SK-N-SH treated with all-trans-retinoic acid at 6 μM for 48 hours (cell line): ENCODE measurements around the gene KCNMB3.

Source experiments
- ATAC-seq: fragments of 200-7000 bp; cut with Tn5 transposase; 3 replicates; pipeline ENCODE4 v1.9.1; 2020; ENCODE audit warnings: mild to moderate bottlenecking, moderate library complexity
- ARNTL ChIP-seq: fragments of 450-650 bp; formaldehyde crosslinking; IDR thresholded peaks from 2 replicates; pipeline ENCODE4 v1.5.0; 2020; ENCODE audit warnings: low read depth, mild to moderate bottlenecking, moderate library complexity, borderline replicate concordance
- BACH2 ChIP-seq: fragments of 250-450 bp; sonication (Bioruptor Pico); IDR thresholded peaks from 2 replicates; pipeline ENCODE4 v1.9.0; 2021; ENCODE audit warnings: mild to moderate bottlenecking, borderline replicate concordance
- CSDC2 ChIP-seq: fragments of 250-450 bp; sonication (Bioruptor Pico); IDR thresholded peaks from 2 replicates; pipeline ENCODE4 v1.5.0; 2020; ENCODE audit warnings: mild to moderate bottlenecking, moderate library complexity
- CSRNP3 ChIP-seq: fragments of 250-450 bp; sonication (Bioruptor Pico); IDR thresholded peaks from 2 replicates; pipeline ENCODE4 v1.5.1; 2021; ENCODE audit warnings: mild to moderate bottlenecking, moderate library complexity
- ESRRG ChIP-seq: fragments of 250-450 bp; sonication (Bioruptor Pico); IDR thresholded peaks from 2 replicates; pipeline ENCODE4 v1.6.1; 2021; ENCODE audit warnings: mild to moderate bottlenecking
- GLIS3 ChIP-seq: fragments of 250-450 bp; sonication (Bioruptor Pico); IDR thresholded peaks from 2 replicates; pipeline ENCODE4 v1.5.0; 2020; ENCODE audit warnings: mild to moderate bottlenecking, moderate library complexity
- ISL1 ChIP-seq: fragments of 250-450 bp; sonication (Bioruptor Pico); IDR thresholded peaks from 2 replicates; pipeline ENCODE4 v2.1.2; 2022; ENCODE audit warnings: mild to moderate bottlenecking, moderate library complexity
- PATZ1 ChIP-seq: fragments of 250-450 bp; sonication (Bioruptor Pico); IDR thresholded peaks from 2 replicates; pipeline ENCODE4 v1.8.0; 2020; ENCODE audit warnings: mild to moderate bottlenecking, moderate library complexity, borderline replicate concordance
- POU6F1 ChIP-seq: fragments of 250-450 bp; sonication (Bioruptor Pico); IDR thresholded peaks from 2 replicates; pipeline ENCODE4 v1.8.0; 2021; ENCODE audit warnings: low read depth, mild to moderate bottlenecking, moderate library complexity, borderline replicate concordance
- PPARA ChIP-seq: fragments of 250-450 bp; sonication (Bioruptor Pico); IDR thresholded peaks from 2 replicates; pipeline ENCODE4 v1.5.0; 2020; ENCODE audit warnings: mild to moderate bottlenecking, borderline replicate concordance
- RARB ChIP-seq: fragments of 250-450 bp; sonication (Bioruptor Pico); IDR thresholded peaks from 2 replicates; pipeline ENCODE4 v1.8.0; 2021; ENCODE audit warnings: mild to moderate bottlenecking, moderate library complexity
- SNAI2 ChIP-seq: fragments of 250-450 bp; sonication (Bioruptor Pico); IDR thresholded peaks from 2 replicates; pipeline ENCODE4 v1.5.0; 2020; ENCODE audit warnings: mild to moderate bottlenecking, moderate library complexity
- TOX ChIP-seq: fragments of 250-450 bp; sonication (Bioruptor Pico); IDR thresholded peaks from 2 replicates; pipeline ENCODE4 v1.8.0; 2021; ENCODE audit warnings: mild to moderate bottlenecking, moderate library complexity, borderline replicate concordance
- TSHZ2 ChIP-seq: fragments of 250-450 bp; sonication (Bioruptor Pico); IDR thresholded peaks from 2 replicates; pipeline ENCODE4 v1.5.0; 2020; ENCODE audit warnings: mild to moderate bottlenecking, moderate library complexity
- ZC3H10 ChIP-seq: fragments of 250-450 bp; sonication (Bioruptor Pico); IDR thresholded peaks from 2 replicates; pipeline ENCODE4 v1.5.1; 2021; ENCODE audit warnings: mild to moderate bottlenecking, moderate library complexity
- ZFP3 ChIP-seq: fragments of 250-450 bp; sonication (Bioruptor Pico); IDR thresholded peaks from 2 replicates; pipeline ENCODE4 v1.5.0; 2020; ENCODE audit warnings: mild to moderate bottlenecking, moderate library complexity
- ZFP30 ChIP-seq: fragments of 450-650 bp; formaldehyde crosslinking; IDR thresholded peaks from 2 replicates; pipeline ENCODE4 v1.5.0; 2022; ENCODE audit warnings: mild to moderate bottlenecking, moderate library complexity
- ZNF565 ChIP-seq: fragments of 450-650 bp; formaldehyde crosslinking; conservative IDR thresholded peaks from 2 replicates; pipeline ENCODE4 v1.5.0; 2020; ENCODE audit warnings: low read depth, mild to moderate bottlenecking, moderate library complexity
- ZNF70 ChIP-seq: fragments of 450-650 bp; formaldehyde crosslinking; IDR thresholded peaks from 2 replicates; pipeline ENCODE4 v1.5.0; 2020; ENCODE audit warnings: mild to moderate bottlenecking, moderate library complexity
- ZNF8 ChIP-seq: fragments of 450-650 bp; formaldehyde crosslinking; IDR thresholded peaks from 2 replicates; pipeline ENCODE4 v1.5.0; 2020; ENCODE audit warnings: mild to moderate bottlenecking, moderate library complexity

Gene KCNMB3

GRCh38 chr3:179288845-179289244, 37.9 kb upstream of the KCNMB3 start (continued):
- TF ChIP-seq TSHZ2 (CRISPR knock-in tag) (no peak), ZC3H10 (CRISPR knock-in tag) (no peak), BACH2 (CRISPR knock-in tag) (no peak), SNAI2 (CRISPR knock-in tag) (no peak), ZFP3 (no peak), GLIS3 (CRISPR knock-in tag) (no peak)

- TF ChIP-seq ZNF70 (CRISPR knock-in tag), result no peak
- no peak for TF ChIP-seq ZNF8
- TF ChIP-seq PATZ1 (CRISPR knock-in tag), result no peak
- TF ChIP-seq ZFP30 (CRISPR knock-in tag), result no peak
- TF ChIP-seq TSHZ2 (CRISPR knock-in tag), result no peak
- TF ChIP-seq ZFP3, result no peak
- TF ChIP-seq SNAI2 (CRISPR knock-in tag), result no peak
- no peak for TF ChIP-seq CSRNP3 (CRISPR knock-in tag)
- no peak for TF ChIP-seq PPARA (CRISPR knock-in tag)
- no peak for TF ChIP-seq TOX
- no peak for TF ChIP-seq POU6F1 (CRISPR knock-in tag)
- TF ChIP-seq ARNTL (CRISPR knock-in tag), result no peak
- no peak for TF ChIP-seq ZNF565 (CRISPR knock-in tag)
- no peak for TF ChIP-seq GLIS3 (CRISPR knock-in tag)
- TF ChIP-seq ISL1 (CRISPR knock-in tag), result no peak
- TF ChIP-seq ESRRG, result no peak
- no peak for ATAC-seq
Observed at GRCh38 chr3:179286331-179286730, 35.4 kb upstream of the KCNMB3 start.

GRCh38 chr3:179281825-179282224, 30.9 kb upstream of the KCNMB3 start:
- ATAC-seq, result no peak
- TF ChIP-seq PATZ1 (CRISPR knock-in tag) (no peak), BACH2 (CRISPR knock-in tag) (no peak), ARNTL (CRISPR knock-in tag) (no peak), CSRNP3 (CRISPR knock-in tag) (no peak), RARB (CRISPR knock-in tag) (no peak), ZC3H10 (CRISPR knock-in tag) (no peak), ESRRG (no peak), CSDC2 (CRISPR knock-in tag) (no peak), TSHZ2 (CRISPR knock-in tag) (no peak)
